NCI-H1436 (cell line): ENCODE results near the gene SLC44A3.
A peak's percentile ranks its signal among the peaks of the same experiment; 100 is the strongest.

Source experiments
- DNase-seq: peaks from one replicate; lab custom pipeline; 2025; lab: John Stamatoyannopoulos, UW

SLC44A3 gene

GRCh38 chr1:94819945-94820746 is at the start of gene SLC44A3:
Gene SLC44A3, plus strand, starts transcription at chr1:94820357. Its CDS starts 95 bp downstream, at chr1:94820452.
- DNase-seq: peak; percentile 31

GRCh38 chr1:94772230-94772641 is 47.9 kb upstream of the SLC44A3 start:
- DNase-seq: no peak

GRCh38 chr1:94772845-94773244 is 47.3 kb upstream of the SLC44A3 start:
- no peak for DNase-seq

- no peak for DNase-seq
These were observed 46.8 kb upstream of the SLC44A3 start for GRCh38 chr1:94773296-94773809.

GRCh38 chr1:94773931-94774422 is 46.2 kb upstream of the SLC44A3 start:
- no peak for DNase-seq

- DNase-seq: no peak
These were observed 43.7 kb upstream of the SLC44A3 start for GRCh38 chr1:94776474-94776873.

- DNase-seq: no peak
These were observed 42.9 kb upstream of the SLC44A3 start for GRCh38 chr1:94777281-94777680.

GRCh38 chr1:94778808-94779207 is 41.3 kb upstream of the SLC44A3 start:
- DNase-seq: no peak

- DNase-seq: no peak
These were observed 36.6 kb upstream of the SLC44A3 start for GRCh38 chr1:94783342-94784189.

GRCh38 chr1:94784190-94784515 is 36.0 kb upstream of the SLC44A3 start:
- DNase-seq: no peak

- DNase-seq: no peak
These were observed 32.5 kb upstream of the SLC44A3 start for GRCh38 chr1:94787691-94788090.

- DNase-seq: no peak
These were observed 29.9 kb upstream of the SLC44A3 start for GRCh38 chr1:94790246-94790645.

- no peak for DNase-seq
These were observed 29.5 kb upstream of the SLC44A3 start for GRCh38 chr1:94790670-94791069.

- DNase-seq: no peak
These were observed 27.5 kb upstream of the SLC44A3 start for GRCh38 chr1:94792473-94793295.

GRCh38 chr1:94793296-94793656 is 26.9 kb upstream of the SLC44A3 start:
- DNase-seq: no peak

GRCh38 chr1:94795434-94795833 is 24.7 kb upstream of the SLC44A3 start:
- no peak for DNase-seq

GRCh38 chr1:94796266-94796665 is 23.9 kb upstream of the SLC44A3 start:
- no peak for DNase-seq

- no peak for DNase-seq
These were observed 22.9 kb upstream of the SLC44A3 start for GRCh38 chr1:94797291-94797690.

GRCh38 chr1:94798054-94798453 is 22.1 kb upstream of the SLC44A3 start:
- peak; percentile 66 for DNase-seq

- DNase-seq: no peak
These were observed 21.7 kb upstream of the SLC44A3 start for GRCh38 chr1:94798462-94798861.

- DNase-seq: no peak
These were observed 21.0 kb upstream of the SLC44A3 start for GRCh38 chr1:94799206-94799605.

GRCh38 chr1:94801919-94802546 is 18.1 kb upstream of the SLC44A3 start:
- DNase-seq: peak; percentile 5
